Right kidney (tissue), 1 donor: ENCODE results near the gene FHIT.

Experiments used
- DNase-seq: peaks from one replicate; pipeline ENCODE4 v3.0.0-alpha.2; 2016

FHIT gene

GRCh38 chr3:60276615-60277014, 974.6 kb downstream of the FHIT start:
- DNase-seq: no peak

GRCh38 chr3:60274646-60275045, 976.6 kb downstream of the FHIT start:
- no peak for DNase-seq

GRCh38 chr3:60274098-60274497, 977.2 kb downstream of the FHIT start:
- DNase-seq: no peak

GRCh38 chr3:60269829-60270266, 981.4 kb downstream of the FHIT start:
- DNase-seq: no peak

GRCh38 chr3:60269377-60269776, 981.9 kb downstream of the FHIT start:
- DNase-seq: no peak

GRCh38 chr3:60268123-60268522, 983.1 kb downstream of the FHIT start:
- DNase-seq: no peak

- no peak for DNase-seq
These were observed 984.8 kb downstream of the FHIT start for GRCh38 chr3:60266444-60266843.

GRCh38 chr3:60263191-60263590, 988.1 kb downstream of the FHIT start:
- no peak for DNase-seq

- DNase-seq: no peak
These were observed 988.7 kb downstream of the FHIT start for GRCh38 chr3:60262546-60262945.

- no peak for DNase-seq
These were observed 990.7 kb downstream of the FHIT start for GRCh38 chr3:60260546-60260945.

GRCh38 chr3:60250810-60251209, 1000.4 kb downstream of the FHIT start:
- DNase-seq: no peak

- no peak for DNase-seq
These were observed 1001.0 kb downstream of the FHIT start for GRCh38 chr3:60250206-60250605.

GRCh38 chr3:60246361-60246760, 1004.9 kb downstream of the FHIT start:
- no peak for DNase-seq

- no peak for DNase-seq
These were observed 1007.8 kb downstream of the FHIT start for GRCh38 chr3:60243456-60243855.

- DNase-seq: no peak
These were observed 1010.8 kb downstream of the FHIT start for GRCh38 chr3:60240492-60240891.

- DNase-seq: no peak
These were observed 1012.7 kb downstream of the FHIT start for GRCh38 chr3:60238550-60238949.

GRCh38 chr3:60229502-60229901, 1021.8 kb downstream of the FHIT start:
- DNase-seq: no peak

- DNase-seq: no peak
These were observed 1022.4 kb downstream of the FHIT start for GRCh38 chr3:60228823-60229222.

- no peak for DNase-seq
These were observed 1024.3 kb downstream of the FHIT start for GRCh38 chr3:60226912-60227311.

GRCh38 chr3:60225848-60226247, 1025.4 kb downstream of the FHIT start:
- DNase-seq: no peak

- no peak for DNase-seq
These were observed 1030.5 kb downstream of the FHIT start for GRCh38 chr3:60220768-60221167.

- DNase-seq: no peak
These were observed 1031.8 kb downstream of the FHIT start for GRCh38 chr3:60219501-60219900.

- no peak for DNase-seq
These were observed 1033.9 kb downstream of the FHIT start for GRCh38 chr3:60217156-60217911.

- no peak for DNase-seq
These were observed 1034.7 kb downstream of the FHIT start for GRCh38 chr3:60216462-60217075.
